DOHH2 (cell line): ENCODE measurements around the gene ARPC5L.

Source experiments
- H3F3A ChIP-seq: fragments of 200-600 bp; sonication (generic), shearing (Covaris generic); 2 replicates; pipeline ENCODE4 v1.6.0; 2016; ENCODE audit warnings: antibody characterized with exemption, mild to moderate bottlenecking; ENCODE audit not compliant: control insufficient read depth, insufficient read depth
- H3K27ac ChIP-seq: fragments of 200-600 bp; sonication (generic); 2 replicates; pipeline ENCODE4 v1.5.1; 2014; ENCODE audit warnings: low read depth, mild to moderate bottlenecking, low read length, moderate library complexity
- H3K27me3 ChIP-seq: fragments of 200-600 bp; sonication (generic); 2 replicates; pipeline ENCODE4 v1.6.1; 2014; ENCODE audit warnings: mild to moderate bottlenecking, low read length, mixed read lengths; ENCODE audit not compliant: control insufficient read depth
- H3K36me3 ChIP-seq: fragments of 200-600 bp; sonication (generic); 2 replicates; pipeline ENCODE4 v1.6.1; 2014; ENCODE audit warnings: mild to moderate bottlenecking, low read length, moderate library complexity, mixed read lengths; ENCODE audit not compliant: control insufficient read depth
- H3K4me1 ChIP-seq: fragments of 200-600 bp; sonication (generic); 2 replicates; pipeline ENCODE4 v1.6.1; 2014; ENCODE audit warnings: mild to moderate bottlenecking, low read length, mixed read lengths; ENCODE audit not compliant: control insufficient read depth
- H3K4me2 ChIP-seq: fragments of 200-600 bp; sonication (generic); 2 replicates; pipeline ENCODE4 v1.6.0; 2014; ENCODE audit warnings: mild to moderate bottlenecking, low read length, moderate library complexity
- H3K4me3 ChIP-seq: fragments of 200-600 bp; sonication (generic); 2 replicates; pipeline ENCODE4 v1.5.1; 2014; ENCODE audit warnings: mild to moderate bottlenecking, low read length, mixed read lengths
- H3K79me2 ChIP-seq: fragments of 200-600 bp; sonication (generic); 2 replicates; pipeline ENCODE4 v1.6.1; 2014; ENCODE audit warnings: mild to moderate bottlenecking, low read length, mixed read lengths; ENCODE audit not compliant: control insufficient read depth
- H3K9me2 ChIP-seq: fragments of 200-600 bp; sonication (generic); replicated peaks from 2 replicates; pipeline ENCODE4 v1.6.1; 2014; ENCODE audit warnings: mild to moderate bottlenecking, low read length, mixed read lengths; ENCODE audit not compliant: control insufficient read depth
- H3K9me3 ChIP-seq: fragments of 200-600 bp; sonication (generic); 2 replicates; pipeline ENCODE4 v1.6.1; 2014; ENCODE audit warnings: antibody characterized with exemption, low read length, mixed read lengths; ENCODE audit not compliant: control insufficient read depth, insufficient read depth
- H4K20me1 ChIP-seq: fragments of 200-600 bp; sonication (generic); 2 replicates; pipeline ENCODE4 v1.6.0; 2014; ENCODE audit warnings: low read depth, mild to moderate bottlenecking, antibody characterized with exemption, low read length, moderate library complexity; ENCODE audit not compliant: control insufficient read depth, insufficient read depth
- EZH2phosphoT487 ChIP-seq: fragments of 200-600 bp; sonication (generic); IDR thresholded peaks from 2 replicates; pipeline ENCODE4 v1.6.1; 2017; ENCODE audit warnings: borderline replicate concordance, mild to moderate bottlenecking, antibody characterized with exemption, low read length, moderate library complexity, mixed read lengths
- TF ChIP-seq, protein P1 (sequence below): fragments of 200-600 bp; sonication (generic); IDR thresholded peaks from one replicate; pipeline ENCODE4 v1.5.1; 2014; ENCODE audit warnings: antibody characterized with exemption, mild to moderate bottlenecking, low read depth, low read length; ENCODE audit not compliant: poor library complexity, severe bottlenecking

The ARPC5L gene

DNA sequence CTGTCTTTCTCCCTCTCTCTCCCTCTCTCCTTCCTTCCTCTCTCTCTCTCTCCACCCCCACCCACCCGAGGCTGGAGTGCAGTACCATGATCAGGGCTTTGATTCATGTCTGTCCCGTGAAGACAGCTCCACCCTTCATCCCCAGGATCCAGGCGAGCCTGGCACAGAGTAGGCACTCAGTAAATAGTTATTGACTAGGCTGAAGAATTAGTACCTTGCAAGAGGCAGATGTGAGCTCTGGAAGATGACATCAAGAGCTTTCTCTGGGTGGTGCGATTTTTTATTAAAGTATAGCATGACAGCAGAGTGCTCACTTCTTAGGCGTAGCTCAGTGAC lies 32.6 kb upstream of the ARPC5L start:
- Histone ChIP-seq H3K36me3 (no peaks in the 10 kb centered on the region), H3K4me3 (no peak overlapping the region), H3K27ac (no peak overlapping the region), H3K4me2 (no peak overlapping the region), H4K20me1 (no peaks in the 10 kb centered on the region), H3K9me2 (no peaks in the 10 kb centered on the region), H3K4me1 (peaks cover 1% of the 10 kb centered on the region; the same call in 1 of the 2 replicates), H3F3A (no peaks in the 10 kb centered on the region), H3K79me2 (no peaks in the 10 kb centered on the region), H3K27me3 (peaks cover 10% of the 10 kb centered on the region; the same call in 1 of the 2 replicates), H3K9me3 (peaks cover 4% of the 10 kb centered on the region; the same call in 1 of the 2 replicates)
- TF ChIP-seq, protein P1, sequence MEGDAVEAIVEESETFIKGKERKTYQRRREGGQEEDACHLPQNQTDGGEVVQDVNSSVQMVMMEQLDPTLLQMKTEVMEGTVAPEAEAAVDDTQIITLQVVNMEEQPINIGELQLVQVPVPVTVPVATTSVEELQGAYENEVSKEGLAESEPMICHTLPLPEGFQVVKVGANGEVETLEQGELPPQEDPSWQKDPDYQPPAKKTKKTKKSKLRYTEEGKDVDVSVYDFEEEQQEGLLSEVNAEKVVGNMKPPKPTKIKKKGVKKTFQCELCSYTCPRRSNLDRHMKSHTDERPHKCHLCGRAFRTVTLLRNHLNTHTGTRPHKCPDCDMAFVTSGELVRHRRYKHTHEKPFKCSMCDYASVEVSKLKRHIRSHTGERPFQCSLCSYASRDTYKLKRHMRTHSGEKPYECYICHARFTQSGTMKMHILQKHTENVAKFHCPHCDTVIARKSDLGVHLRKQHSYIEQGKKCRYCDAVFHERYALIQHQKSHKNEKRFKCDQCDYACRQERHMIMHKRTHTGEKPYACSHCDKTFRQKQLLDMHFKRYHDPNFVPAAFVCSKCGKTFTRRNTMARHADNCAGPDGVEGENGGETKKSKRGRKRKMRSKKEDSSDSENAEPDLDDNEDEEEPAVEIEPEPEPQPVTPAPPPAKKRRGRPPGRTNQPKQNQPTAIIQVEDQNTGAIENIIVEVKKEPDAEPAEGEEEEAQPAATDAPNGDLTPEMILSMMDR: no peak
- no peak for TF ChIP-seq EZH2phosphoT487

DNA sequence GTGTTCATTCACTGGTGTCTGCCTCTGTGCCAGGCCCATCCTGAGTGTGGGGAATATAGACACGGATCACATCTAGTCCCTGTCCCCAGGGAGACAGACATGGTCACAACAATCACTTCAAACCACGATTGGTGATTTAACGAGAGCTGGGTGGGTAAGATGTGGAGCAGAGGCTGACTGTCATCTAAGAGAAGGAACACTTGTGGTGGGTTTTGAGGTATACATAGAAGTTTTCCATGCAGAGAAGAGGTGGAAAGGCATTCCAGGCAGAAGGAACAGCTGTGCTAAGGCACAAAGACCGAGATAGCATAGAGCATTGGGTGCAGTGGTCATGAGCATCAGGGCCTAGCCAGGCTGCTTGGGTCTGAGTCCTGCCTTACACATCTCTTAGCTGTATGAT lies 31.3 kb upstream of the ARPC5L start:
- no peak for TF ChIP-seq EZH2phosphoT487
- TF ChIP-seq, protein P1: no peak
- H3K36me3 ChIP-seq: no peaks in the 10 kb centered on the region

DNA sequence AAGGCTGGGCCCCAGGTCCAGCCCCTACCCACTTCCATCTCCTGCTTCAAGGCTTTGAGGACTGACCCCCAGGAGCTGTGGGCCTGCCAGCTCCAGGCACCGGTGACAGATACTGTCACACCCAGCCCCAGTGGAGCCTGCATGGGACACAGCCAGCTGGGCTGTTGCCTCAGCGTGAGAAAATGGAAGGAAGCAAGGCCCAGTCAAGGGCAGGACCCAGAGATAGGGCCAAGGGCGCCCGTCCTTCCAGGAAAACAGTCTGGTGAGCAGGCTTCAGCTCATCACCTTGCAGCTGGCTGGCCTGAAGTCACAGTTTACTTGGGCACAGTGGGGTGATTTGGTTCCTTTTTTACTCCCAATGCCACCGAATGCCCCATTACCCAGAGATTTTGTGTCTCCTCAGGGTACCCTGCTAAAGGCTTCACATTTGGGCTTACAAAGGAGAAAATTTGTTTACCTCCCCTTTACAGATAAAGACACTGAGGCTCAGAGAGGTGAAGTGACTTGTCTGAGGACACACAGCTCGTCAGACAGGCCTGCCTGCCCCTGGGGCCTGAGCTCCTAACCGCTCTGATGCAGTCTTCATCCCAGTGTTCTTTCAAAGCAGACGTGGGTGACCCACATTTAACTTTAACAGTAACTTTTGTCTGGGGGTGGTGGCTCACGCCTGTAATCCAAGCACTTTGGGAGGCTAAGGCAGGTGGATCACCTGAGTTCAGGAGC lies 30.1 kb upstream of the ARPC5L start:
- H4K20me1 ChIP-seq: no peaks in the 10 kb centered on the region
- H3K9me3 ChIP-seq: 0 out of 2 replicates have a peak, but pooled peaks cover under 1% of the 10 kb centered on the region
- H3K36me3 ChIP-seq: no peaks in the 10 kb centered on the region
- H3K4me1 ChIP-seq: peaks cover 4% of the 10 kb centered on the region; the same call in 1 of the 2 replicates
- no peaks in the 10 kb centered on the region for H3K9me2 ChIP-seq
- no peak overlapping the region for H3K4me3 ChIP-seq
- H3K4me2 ChIP-seq: no peak overlapping the region
- H3K79me2 ChIP-seq: no peaks in the 10 kb centered on the region
- no peaks in the 10 kb centered on the region for H3K27me3 ChIP-seq
- H3K27ac ChIP-seq: no peak overlapping the region
- H3F3A ChIP-seq: no peaks in the 10 kb centered on the region
- TF ChIP-seq EZH2phosphoT487: no peak
- TF ChIP-seq, protein P1: no peak

More for the DNA sequence above, 31.3 kb upstream of the ARPC5L start:
- no peaks in the 10 kb centered on the region for H3K9me2 ChIP-seq
- H3K27me3 ChIP-seq: no peaks in the 10 kb centered on the region
- H3K27ac ChIP-seq: no peak overlapping the region
- peaks cover 4% of the 10 kb centered on the region; the same call in 1 of the 2 replicates for H3K9me3 ChIP-seq
- peaks cover 4% of the 10 kb centered on the region; the same call in 1 of the 2 replicates for H3K4me1 ChIP-seq
- no peaks in the 10 kb centered on the region for H3F3A ChIP-seq
- no peak overlapping the region for H3K4me3 ChIP-seq
- H4K20me1 ChIP-seq: no peaks in the 10 kb centered on the region
- no peak overlapping the region for H3K4me2 ChIP-seq
- no peaks in the 10 kb centered on the region for H3K79me2 ChIP-seq
